Loucy (cell line): ENCODE results near the gene STXBP3.
A peak's percentile ranks its signal among the peaks of the same experiment; 100 is the strongest.

ENCODE experiments used
- CTCF ChIP-seq: fragments of 200-600 bp; sonication (generic); conservative IDR thresholded peaks from 2 replicates; pipeline ENCODE4 v1.5.1; 2014; ENCODE audit warnings: mild to moderate bottlenecking, antibody characterized with exemption, low read length
- EZH2phosphoT487 ChIP-seq: fragments of 200-600 bp; IDR thresholded peaks from 2 replicates; pipeline ENCODE4 v1.6.1; 2018; ENCODE audit warnings: antibody characterized with exemption, mild to moderate bottlenecking, moderate library complexity, borderline replicate concordance

- TF ChIP-seq CTCF (peak; percentile 88), EZH2phosphoT487 (no peak)
These were observed 81.8 kb downstream of the STXBP3 start for GRCh38 chr1:108828074-108828961.
